WERI-Rb-1 (cell line): ENCODE data around the gene CHD5.

Experiments
- DNase-seq: peaks from one replicate; pipeline ENCODE4 v3.0.0-alpha.2; 2020
- H3K27ac ChIP-seq: fragments of 250-450 bp; sonication (Bioruptor Pico); 2 replicates; pipeline ENCODE4 v1.5.1; 2020; ENCODE audit warnings: mild to moderate bottlenecking, moderate library complexity
- H3K27me3 ChIP-seq: fragments of 250-450 bp; sonication (Bioruptor Pico); 2 replicates; pipeline ENCODE4 v1.5.1; 2021; ENCODE audit warnings: mild to moderate bottlenecking, low read depth, moderate library complexity; ENCODE audit not compliant: insufficient read depth, severe bottlenecking
- H3K36me3 ChIP-seq: fragments of 250-450 bp; sonication (Bioruptor Pico); 2 replicates; pipeline ENCODE4 v1.5.1; 2020; ENCODE audit warnings: mild to moderate bottlenecking, moderate library complexity
- H3K4me3 ChIP-seq: 2 replicates; pipeline ENCODE4 v1.5.1; 2011; ENCODE audit warnings: low read depth, mild to moderate bottlenecking, control low read depth, low read length
- H3K9me3 ChIP-seq: fragments of 250-450 bp; sonication (Bioruptor Pico); 2 replicates; pipeline ENCODE4 v1.5.1; 2021; ENCODE audit warnings: mild to moderate bottlenecking, moderate library complexity; ENCODE audit not compliant: severe bottlenecking
- CTCF ChIP-seq: IDR thresholded peaks from 2 replicates; pipeline ENCODE4 v1.5.1; 2011; ENCODE audit warnings: low read depth, mild to moderate bottlenecking, control low read depth, inconsistent platforms, low read length

CHD5 gene

DNA sequence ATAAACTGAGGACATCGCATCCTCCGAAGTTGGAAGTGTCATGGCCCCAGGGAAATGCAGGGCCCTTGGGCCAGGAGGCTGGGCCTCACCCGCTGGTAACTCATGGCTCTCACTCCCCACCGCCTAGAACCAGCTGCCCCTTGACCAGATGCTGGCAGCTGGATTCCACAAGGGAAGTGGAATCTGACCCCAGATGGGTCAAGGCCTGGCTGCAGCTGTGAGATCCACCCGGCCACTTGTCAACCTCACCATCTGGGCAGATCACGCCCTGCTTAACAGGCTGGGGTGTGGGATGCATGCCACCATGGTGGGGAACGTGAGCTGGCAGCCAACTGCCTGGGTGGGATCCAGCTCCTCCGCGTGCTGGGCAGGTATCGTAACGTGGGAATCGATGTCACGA lies 108.9 kb downstream of the CHD5 start:
- DNase-seq = no peak
- no peaks in the 10 kb centered on the region for H3K9me3 ChIP-seq
- no peak overlapping the region for H3K4me3 ChIP-seq
- no peak overlapping the region for H3K27ac ChIP-seq
- H3K36me3 ChIP-seq = peaks cover 5% of the 10 kb centered on the region
- TF ChIP-seq CTCF = no peak
- no peaks in the 10 kb centered on the region for H3K27me3 ChIP-seq

GRCh38 chr1:6070450-6070974 lies 109.6 kb downstream of the CHD5 start:
- Histone ChIP-seq H3K4me3 (no peak overlapping the region), H3K9me3 (no peaks in the 10 kb centered on the region), H3K27ac (no peak overlapping the region), H3K27me3 (no peaks in the 10 kb centered on the region), H3K36me3 (peaks cover 5% of the 10 kb centered on the region)
- DNase-seq = no peak
- TF ChIP-seq CTCF = no peak

- H3K9me3 ChIP-seq = no peaks in the 10 kb centered on the region
- H3K36me3 ChIP-seq = peaks cover 5% of the 10 kb centered on the region
- no peak for DNase-seq
- no peak overlapping the region for H3K4me3 ChIP-seq
- TF ChIP-seq CTCF = no peak
- H3K27me3 ChIP-seq = no peaks in the 10 kb centered on the region
- H3K27ac ChIP-seq = no peak overlapping the region
These were observed 110.5 kb downstream of the CHD5 start for GRCh38 chr1:6069573-6069972.

DNA sequence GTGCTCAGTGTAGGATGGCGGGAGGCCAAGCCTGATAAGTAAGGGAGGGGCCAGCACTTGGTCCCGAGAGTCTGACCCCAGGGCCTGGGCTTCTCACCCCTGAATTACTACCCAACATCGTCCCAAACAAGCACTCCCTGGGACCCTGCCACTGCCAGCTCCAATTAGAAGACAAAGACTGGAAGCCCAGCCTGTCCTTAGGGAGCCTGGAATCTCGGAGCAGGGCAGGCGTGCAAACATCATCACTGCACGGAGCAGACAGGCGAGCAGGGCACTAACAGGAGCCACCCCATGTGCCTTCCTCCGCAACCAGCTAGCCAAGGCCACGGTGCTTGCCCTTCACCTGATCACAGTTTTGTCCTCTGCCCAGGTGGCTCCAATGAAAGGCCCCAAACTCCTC lies 111.2 kb downstream of the CHD5 start:
- no peak overlapping the region for H3K4me3 ChIP-seq
- H3K27me3 ChIP-seq = no peaks in the 10 kb centered on the region
- H3K27ac ChIP-seq = no peak overlapping the region
- no peak for TF ChIP-seq CTCF
- no peak for DNase-seq
- H3K36me3 ChIP-seq = peaks cover 2% of the 10 kb centered on the region
- no peaks in the 10 kb centered on the region for H3K9me3 ChIP-seq

DNA sequence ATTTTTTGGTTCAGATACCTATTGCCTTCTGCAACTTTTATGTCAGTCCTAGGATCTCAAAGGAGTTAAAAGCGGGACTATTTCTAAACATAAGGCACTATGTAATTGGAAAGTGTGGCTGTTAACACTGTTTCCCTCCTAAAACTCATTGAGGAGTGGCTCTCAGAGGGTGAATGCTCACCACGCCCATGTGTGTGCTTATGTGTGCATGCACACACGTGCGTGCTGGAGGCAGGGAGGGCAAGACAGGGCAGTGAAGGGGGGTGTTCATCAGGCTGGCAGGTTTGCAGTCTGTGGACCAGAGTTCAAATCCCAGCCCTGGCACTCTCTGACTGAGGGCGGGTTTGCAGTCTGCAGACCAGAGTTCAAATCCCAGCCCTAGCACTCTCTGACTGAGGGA lies 112.0 kb downstream of the CHD5 start:
- no peak overlapping the region for H3K4me3 ChIP-seq
- no peak for TF ChIP-seq CTCF
- H3K9me3 ChIP-seq = no peaks in the 10 kb centered on the region
- no peak overlapping the region for H3K27ac ChIP-seq
- H3K36me3 ChIP-seq = no peaks in the 10 kb centered on the region
- no peaks in the 10 kb centered on the region for H3K27me3 ChIP-seq
- no peak for DNase-seq

DNA sequence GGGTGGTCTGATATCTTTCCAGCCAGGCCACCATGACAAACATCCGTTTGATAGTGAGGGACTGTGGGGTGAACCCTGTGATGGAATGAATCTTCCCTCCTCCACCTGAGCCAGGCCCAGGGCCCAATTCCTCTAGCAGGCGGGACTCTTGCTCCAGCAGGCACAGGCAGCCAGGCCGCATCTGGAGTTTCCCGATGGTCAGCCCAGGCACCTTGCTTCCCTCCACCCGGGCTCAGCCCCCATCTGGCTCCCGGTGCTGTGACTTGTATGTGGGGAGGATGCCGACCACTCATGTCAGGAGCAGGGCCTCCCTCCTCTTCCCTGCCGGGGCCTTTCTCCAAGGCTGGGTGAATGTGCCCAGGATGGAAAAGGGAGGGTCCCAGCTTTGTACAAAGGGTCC lies 113.4 kb downstream of the CHD5 start:
- no peak for DNase-seq
- Histone ChIP-seq H3K9me3 (no peaks in the 10 kb centered on the region), H3K27ac (no peak overlapping the region), H3K36me3 (no peaks in the 10 kb centered on the region), H3K4me3 (no peak overlapping the region), H3K27me3 (no peaks in the 10 kb centered on the region)
- no peak for TF ChIP-seq CTCF
